Breast epithelium (tissue), 4 donors: Measurements from ENCODE around the gene SNRPE. TPM values are rescaled to one million over a fixed set of nuclear protein-coding genes. Genes with fewer than 3 reads are reported as not detected.

ENCODE experiments used
- DNase-seq, 2 donors: peaks; one replicate each; pipeline ENCODE4 v3.0.0-alpha.2; 2019; ENCODE audit warnings: low spot score in 2 of 2
- H3K27ac ChIP-seq, 2 donors: fragments of 200-600 bp; sonication (generic) in 1 of 2; one replicate each; pipeline ENCODE4 v1.5.1; 2016 to 2019; ENCODE audit warnings: mild to moderate bottlenecking in 1 of 2
- H3K27me3 ChIP-seq, 2 donors: fragments of 200-600 bp; sonication (generic) in 1 of 2; one replicate each; pipeline versions ENCODE4 v1.5.1 to v1.6.0; 2017 to 2019; ENCODE audit warnings: control low read depth in 1 of 2, mild to moderate bottlenecking in 1 of 2
- H3K36me3 ChIP-seq: fragments of 200-600 bp; one replicate; pipeline ENCODE4 v1.5.1; 2019
- H3K4me1 ChIP-seq, 2 donors: fragments of 200-600 bp; sonication (generic); one replicate each; pipeline ENCODE4 v1.5.1; 2016 to 2019; ENCODE audit warnings: control low read depth in 1 of 2
- H3K4me3 ChIP-seq, 3 donors: fragments of 200-600 bp; sonication (generic); 1 replicate in 2 of 3; 2 replicates in 1 of 3; pipeline ENCODE4 v1.5.1; 2016 to 2019; ENCODE audit warnings: mild to moderate bottlenecking in 3 of 3, moderate library complexity in 2 of 3
- H3K9me3 ChIP-seq, 2 donors: fragments of 200-600 bp; sonication (generic) in 1 of 2; one replicate each; pipeline ENCODE4 v1.5.1; 2016 to 2019; ENCODE audit warnings: control low read depth in 1 of 2
- CTCF ChIP-seq, 3 donors: fragments of 450-650 bp; IDR thresholded peaks; one replicate each; pipeline ENCODE4 v1.5.1; 2016 to 2017; ENCODE audit warnings: antibody characterized with exemption in 3 of 3, mild to moderate bottlenecking in 3 of 3, moderate library complexity in 3 of 3
- POLR2A ChIP-seq: fragments of 450-650 bp; IDR thresholded peaks from one replicate; pipeline ENCODE4 v1.6.1; 2016; ENCODE audit warnings: antibody characterized with exemption, mild to moderate bottlenecking, moderate library complexity
- POLR2AphosphoS5 ChIP-seq, 3 donors: sonication (generic); formaldehyde crosslinking; IDR thresholded peaks; one replicate each; pipeline ENCODE4 v1.6.1; 2017; ENCODE audit warnings: antibody characterized with exemption in 3 of 3
- intact Hi-C: fragments of 100-400 bp; cut with DNase I; formaldehyde crosslinking; loops from one replicate; pipeline ENCODE4 v1.15.1; 2023; ENCODE audit warnings: low total_unique reads
- total RNA-seq, 3 donors: library from RNA; depleted of rRNA; stranded (reverse); fragments of >200 nt; gene quantifications; one replicate each; pipeline ENCODE4 v1.1.0, GENCODE V29; 2016

Gene SNRPE
- 10 to 100 TPM; 51.8 to 74.9 (median 73.4) TPM for total RNA-seq

- DNase-seq, result peak; percentile 96
- Histone ChIP-seq H3K4me1 (no peaks in the 10 kb centered on the region), H3K9me3 (no peaks in the 10 kb centered on the region), H3K36me3 (peaks cover 13% of the 10 kb centered on the region), H3K27ac (peak within 1 kb of the TSS; percentile 82 to 87), H3K4me3 (peak within 1 kb of the TSS; percentile 92 to 98 (median 97)), H3K27me3 (no peaks in the 10 kb centered on the region)
- intact Hi-C loops, result loop anchor here (5.0 to 10.0 kb wide), 2 partner anchors 266 to 503 kb away; no protein-coding TSS in a partner anchor
- peak; percentile 95 to 97 (median 97) for TF ChIP-seq POLR2AphosphoS5 (IDR thresholded peaks at IDR 0.05)
- TF ChIP-seq CTCF (IDR thresholded peaks at IDR 0.05), result peak; percentile 94 to 98 (median 96)
- TF ChIP-seq POLR2A, result peak; percentile 77
Observed at GRCh38 chr1:203861379-203862184, at the start of gene SNRPE. Gene SNRPE, plus strand, starts transcription at chr1:203861599. Its CDS starts 61 bp downstream, at chr1:203861660.

GRCh38 chr1:203813581-203814341 lies 47.6 kb upstream of the SNRPE start:
- Histone ChIP-seq H3K27me3 (no peaks in the 10 kb centered on the region), H3K9me3 (no peaks in the 10 kb centered on the region), H3K36me3 (no peaks in the 10 kb centered on the region), H3K4me1 (no peaks in the 10 kb centered on the region), H3K27ac (no peak overlapping the region), H3K4me3 (no peak overlapping the region)
- TF ChIP-seq CTCF (IDR thresholded peaks at IDR 0.05) (no peak), POLR2AphosphoS5 (IDR thresholded peaks at IDR 0.05) (no peak), POLR2A (no peak)
- intact Hi-C loops, result no loop called here
- DNase-seq, result no peak

- TF ChIP-seq POLR2AphosphoS5 (IDR thresholded peaks at IDR 0.05) (no peak), CTCF (IDR thresholded peaks at IDR 0.05) (no peak), POLR2A (no peak)
- no peak overlapping the region for H3K27ac ChIP-seq
- H3K36me3 ChIP-seq, result no peaks in the 10 kb centered on the region
- no peaks in the 10 kb centered on the region for H3K9me3 ChIP-seq
- H3K27me3 ChIP-seq, result no peaks in the 10 kb centered on the region
- no peaks in the 10 kb centered on the region for H3K4me1 ChIP-seq
- no peak overlapping the region for H3K4me3 ChIP-seq
- intact Hi-C loops, result no loop called here
- DNase-seq, result no peak
Observed at GRCh38 chr1:203818399-203818798, 43.0 kb upstream of the SNRPE start.

GRCh38 chr1:203823306-203823705 lies 38.1 kb upstream of the SNRPE start:
- Histone ChIP-seq H3K4me1 (no peaks in the 10 kb centered on the region), H3K9me3 (no peaks in the 10 kb centered on the region), H3K36me3 (no peaks in the 10 kb centered on the region), H3K27ac (no peak overlapping the region), H3K27me3 (no peaks in the 10 kb centered on the region), H3K4me3 (no peak overlapping the region)
- TF ChIP-seq CTCF (IDR thresholded peaks at IDR 0.05) (no peak), POLR2AphosphoS5 (IDR thresholded peaks at IDR 0.05) (no peak), POLR2A (no peak)
- intact Hi-C loops, result no loop called here
- no peak for DNase-seq

- intact Hi-C loops, result no loop called here
- no peak overlapping the region for H3K27ac ChIP-seq
- no peak for DNase-seq
- no peak for TF ChIP-seq CTCF (IDR thresholded peaks at IDR 0.05)
- no peak for TF ChIP-seq POLR2A
- TF ChIP-seq POLR2AphosphoS5 (IDR thresholded peaks at IDR 0.05), result no peak
- H3K27me3 ChIP-seq, result no peaks in the 10 kb centered on the region
- no peaks in the 10 kb centered on the region for H3K9me3 ChIP-seq
- no peak overlapping the region for H3K4me3 ChIP-seq
- peaks cover 1% of the 10 kb centered on the region for H3K36me3 ChIP-seq
- no peaks in the 10 kb centered on the region for H3K4me1 ChIP-seq
Observed at GRCh38 chr1:203826175-203826574, 35.2 kb upstream of the SNRPE start.
